Activated naive CD8-positive, alpha-beta T cell treated with anti-CD3 and anti-CD28 coated beads for 36 hours (primary cell): ENCODE data around the gene AUTS2. TPM values are rescaled to one million over a fixed set of nuclear protein-coding genes. Genes with fewer than 3 reads are reported as not detected.

Source experiments
- DNase-seq: peaks from one replicate; pipeline ENCODE4 v3.0.0; 2021
- H3K27ac Mint-ChIP-seq: one replicate; pipeline ENCODE4 v1.8.0; 2022; ENCODE audit warnings: mild to moderate bottlenecking, moderate library complexity, mixed read lengths
- H3K27me3 Mint-ChIP-seq: one replicate; pipeline ENCODE4 v1.8.0; 2022; ENCODE audit warnings: mild to moderate bottlenecking, mixed read lengths
- H3K36me3 Mint-ChIP-seq: one replicate; pipeline ENCODE4 v1.8.0; 2021; ENCODE audit warnings: mild to moderate bottlenecking, mixed read lengths
- H3K4me1 Mint-ChIP-seq: one replicate; pipeline ENCODE4 v1.8.0; 2021; ENCODE audit warnings: mixed read lengths
- H3K4me3 Mint-ChIP-seq: one replicate; pipeline ENCODE4 v1.8.0; 2022; ENCODE audit warnings: mild to moderate bottlenecking, moderate library complexity, mixed read lengths
- H3K9me3 Mint-ChIP-seq: one replicate; pipeline ENCODE4 v1.8.0; 2022; ENCODE audit warnings: mixed read lengths
- total RNA-seq, 2 experiments: library from RNA; stranded (reverse); gene quantifications; one replicate each; pipeline ENCODE4 v1.2.3, GENCODE V29; 2021

AUTS2 gene
- total RNA-seq, 2 experiments from 2014 or later, result 0.58 to 0.78 TPM

DNA sequence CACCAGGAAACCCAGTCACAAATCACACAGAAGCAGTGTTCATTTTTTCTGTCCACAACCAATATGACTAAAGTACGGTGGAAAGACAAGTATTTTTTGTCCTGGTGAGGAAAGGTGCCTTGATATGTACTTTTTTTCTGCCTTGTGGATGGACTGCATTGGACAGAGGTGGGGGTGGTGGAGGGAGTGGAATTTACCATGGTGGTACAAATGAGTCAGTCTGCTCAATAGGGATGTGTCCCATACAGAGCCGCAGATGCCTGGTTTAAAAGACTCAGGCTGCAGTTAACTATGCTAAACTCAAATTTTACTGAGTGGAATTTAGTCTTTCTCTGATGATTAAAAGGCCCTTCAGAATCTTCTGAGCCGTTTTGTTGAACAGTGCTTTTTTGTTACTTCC is 859.2 kb downstream of the AUTS2 start:
- Mint-ChIP-seq H3K9me3 (no peaks in the 10 kb centered on the region), H3K27me3 (no peaks in the 10 kb centered on the region), H3K36me3 (no peaks in the 10 kb centered on the region), H3K27ac (no peak overlapping the region), H3K4me3 (no peak overlapping the region), H3K4me1 (peaks cover 25% of the 10 kb centered on the region)
- DNase-seq, result no peak

- Mint-ChIP-seq H3K9me3 (no peaks in the 10 kb centered on the region), H3K27ac (no peak overlapping the region), H3K27me3 (no peaks in the 10 kb centered on the region), H3K4me3 (no peak overlapping the region), H3K36me3 (no peaks in the 10 kb centered on the region), H3K4me1 (peaks cover 25% of the 10 kb centered on the region)
- no peak for DNase-seq
Measured at GRCh38 chr7:70457883-70458680, 859.8 kb downstream of the AUTS2 start.

GRCh38 chr7:70458745-70459144 is 860.5 kb downstream of the AUTS2 start:
- Mint-ChIP-seq H3K27me3 (no peaks in the 10 kb centered on the region), H3K4me3 (no peak overlapping the region), H3K9me3 (no peaks in the 10 kb centered on the region), H3K27ac (no peak overlapping the region), H3K4me1 (peaks cover 25% of the 10 kb centered on the region), H3K36me3 (no peaks in the 10 kb centered on the region)
- no peak for DNase-seq

DNA sequence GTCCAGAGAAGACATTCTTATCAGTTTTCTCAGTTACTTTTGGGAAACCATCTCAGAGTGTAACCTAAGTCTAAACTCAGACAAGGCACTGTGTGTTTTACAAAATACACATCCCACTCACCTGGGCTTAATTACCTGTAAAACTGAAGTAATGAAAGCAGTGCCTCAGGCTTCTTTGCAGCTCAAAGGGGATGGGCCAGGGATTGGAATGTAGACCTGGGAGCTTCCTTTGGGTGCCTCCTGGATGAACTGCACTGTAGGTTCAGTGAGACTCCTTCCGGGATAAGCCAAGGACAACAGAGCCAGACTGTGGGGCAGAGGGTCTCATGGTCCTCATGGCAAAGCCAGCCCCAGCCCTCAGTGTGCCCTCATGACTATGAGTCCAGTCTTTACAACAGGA is 861.3 kb downstream of the AUTS2 start:
- H3K4me3 Mint-ChIP-seq, result no peak overlapping the region
- no peaks in the 10 kb centered on the region for H3K9me3 Mint-ChIP-seq
- H3K4me1 Mint-ChIP-seq, result peaks cover 25% of the 10 kb centered on the region
- H3K27ac Mint-ChIP-seq, result no peak overlapping the region
- no peak for DNase-seq
- no peaks in the 10 kb centered on the region for H3K36me3 Mint-ChIP-seq
- H3K27me3 Mint-ChIP-seq, result no peaks in the 10 kb centered on the region

DNA sequence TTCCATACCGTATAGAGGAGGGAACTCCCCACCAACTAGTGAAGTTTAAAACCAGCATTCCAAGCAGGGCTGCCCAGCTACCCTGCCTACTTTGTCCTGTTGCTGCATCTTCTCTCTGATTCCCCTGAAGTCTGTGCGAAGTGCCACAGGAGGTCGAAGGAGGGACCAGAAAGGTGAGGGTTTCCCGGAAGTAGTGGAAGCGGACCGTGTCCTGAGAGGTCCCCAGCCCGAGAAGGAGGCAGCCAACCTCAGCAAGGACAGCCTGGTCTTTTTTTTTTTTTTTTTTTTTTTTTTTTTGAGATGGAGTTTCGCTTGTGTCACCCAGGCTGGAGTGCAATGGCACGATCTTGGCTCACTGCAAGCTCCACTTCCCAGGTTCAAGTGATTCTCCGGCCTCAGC is 861.8 kb downstream of the AUTS2 start:
- Mint-ChIP-seq H3K4me3 (no peak overlapping the region), H3K27ac (no peak overlapping the region), H3K4me1 (peaks cover 25% of the 10 kb centered on the region), H3K9me3 (no peaks in the 10 kb centered on the region), H3K36me3 (no peaks in the 10 kb centered on the region), H3K27me3 (no peaks in the 10 kb centered on the region)
- DNase-seq, result no peak

GRCh38 chr7:70460562-70460961 is 862.3 kb downstream of the AUTS2 start:
- H3K27me3 Mint-ChIP-seq, result no peaks in the 10 kb centered on the region
- H3K36me3 Mint-ChIP-seq, result no peaks in the 10 kb centered on the region
- H3K27ac Mint-ChIP-seq, result no peak overlapping the region
- peaks cover 25% of the 10 kb centered on the region for H3K4me1 Mint-ChIP-seq
- no peak for DNase-seq
- no peak overlapping the region for H3K4me3 Mint-ChIP-seq
- no peaks in the 10 kb centered on the region for H3K9me3 Mint-ChIP-seq

DNA sequence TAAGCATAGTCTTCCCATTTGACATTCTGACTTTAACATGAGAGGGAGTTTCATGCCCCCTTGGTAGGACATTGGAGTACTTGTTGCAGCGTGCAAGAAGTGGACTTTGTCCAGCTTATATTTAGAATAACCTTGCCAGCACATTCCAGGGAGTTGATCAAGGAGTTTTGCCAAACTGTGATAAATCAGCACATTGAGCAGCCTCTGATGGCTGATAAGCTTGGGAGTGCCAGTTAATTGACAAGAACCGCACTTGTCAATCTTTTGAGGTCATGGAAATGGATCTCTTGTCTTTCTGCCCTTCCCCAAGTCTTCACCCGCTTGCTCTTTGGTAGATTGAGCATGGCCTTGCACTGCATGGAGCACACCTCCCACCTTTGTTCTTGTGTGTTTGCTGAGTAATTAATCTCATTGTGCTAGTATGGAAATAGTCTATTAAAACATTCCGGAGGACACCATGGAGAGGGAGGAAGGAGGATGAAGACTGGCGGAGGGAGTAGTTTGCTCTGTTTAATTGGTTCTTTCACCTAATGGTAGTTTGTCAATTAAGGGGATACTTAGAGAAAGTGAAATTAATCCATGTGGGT is 865.2 kb downstream of the AUTS2 start:
- no peaks in the 10 kb centered on the region for H3K9me3 Mint-ChIP-seq
- no peaks in the 10 kb centered on the region for H3K36me3 Mint-ChIP-seq
- H3K27ac Mint-ChIP-seq, result no peak overlapping the region
- peaks cover 2% of the 10 kb centered on the region for H3K4me1 Mint-ChIP-seq
- H3K27me3 Mint-ChIP-seq, result no peaks in the 10 kb centered on the region
- no peak overlapping the region for H3K4me3 Mint-ChIP-seq
- no peak for DNase-seq

GRCh38 chr7:70466725-70467364 is 868.6 kb downstream of the AUTS2 start:
- Mint-ChIP-seq H3K9me3 (no peaks in the 10 kb centered on the region), H3K36me3 (no peaks in the 10 kb centered on the region), H3K4me1 (no peaks in the 10 kb centered on the region), H3K27me3 (no peaks in the 10 kb centered on the region), H3K27ac (no peak overlapping the region), H3K4me3 (no peak overlapping the region)
- DNase-seq, result no peak

DNA sequence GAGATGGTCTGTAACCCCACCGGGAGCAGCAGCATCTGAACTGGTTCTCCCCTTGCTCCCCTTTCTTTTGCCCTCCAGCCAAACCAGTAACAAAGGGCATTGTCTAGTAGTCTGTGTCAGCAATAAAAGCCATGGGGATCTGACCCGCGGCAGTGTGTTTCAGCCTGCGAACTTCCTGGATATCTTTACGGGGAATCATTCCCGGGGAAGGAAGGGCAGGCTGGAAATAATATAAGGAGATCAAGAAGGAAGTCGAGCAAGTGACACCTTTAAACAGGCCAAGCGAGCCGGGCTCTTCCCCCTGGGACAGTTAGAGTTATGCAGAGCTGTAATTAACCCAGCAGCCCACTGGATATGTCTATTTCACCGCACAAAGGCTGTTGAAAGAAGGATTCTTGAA is 872.5 kb downstream of the AUTS2 start:
- H3K36me3 Mint-ChIP-seq, result no peaks in the 10 kb centered on the region
- no peak overlapping the region for H3K4me3 Mint-ChIP-seq
- H3K27me3 Mint-ChIP-seq, result no peaks in the 10 kb centered on the region
- no peaks in the 10 kb centered on the region for H3K4me1 Mint-ChIP-seq
- no peaks in the 10 kb centered on the region for H3K9me3 Mint-ChIP-seq
- DNase-seq, result no peak
- no peak overlapping the region for H3K27ac Mint-ChIP-seq

DNA sequence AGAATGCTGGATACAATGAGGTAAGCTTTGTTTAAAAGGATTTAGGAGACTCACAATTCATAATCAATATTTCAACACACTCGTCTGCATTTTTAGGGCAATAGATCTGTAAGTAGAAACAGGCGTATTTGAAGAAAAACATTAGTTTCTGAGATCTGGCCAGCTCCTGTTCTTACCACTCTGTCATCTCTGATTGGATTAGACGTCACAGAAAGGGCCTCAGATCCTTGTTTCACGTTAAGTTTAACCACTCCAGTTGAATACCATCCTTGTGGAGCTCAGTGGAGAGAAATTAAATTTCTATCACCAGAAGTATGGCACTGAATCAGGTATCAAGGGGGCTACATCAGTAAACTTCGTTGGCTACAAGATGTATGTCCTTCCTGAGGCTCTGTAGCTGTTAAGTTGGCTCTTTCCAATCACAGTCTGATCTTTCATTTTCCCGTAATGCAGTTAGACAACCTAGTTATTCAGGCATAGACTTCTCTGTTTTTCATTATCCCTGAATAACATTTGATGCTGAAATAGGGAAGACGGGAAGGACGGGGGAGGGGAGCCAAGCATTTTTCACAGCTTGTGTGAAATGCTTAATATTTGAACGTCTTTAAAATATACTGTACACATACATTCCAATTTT is 874.4 kb downstream of the AUTS2 start:
- no peak overlapping the region for H3K27ac Mint-ChIP-seq
- no peaks in the 10 kb centered on the region for H3K4me1 Mint-ChIP-seq
- no peaks in the 10 kb centered on the region for H3K9me3 Mint-ChIP-seq
- no peak for DNase-seq
- no peak overlapping the region for H3K4me3 Mint-ChIP-seq
- no peaks in the 10 kb centered on the region for H3K27me3 Mint-ChIP-seq
- H3K36me3 Mint-ChIP-seq, result no peaks in the 10 kb centered on the region

DNA sequence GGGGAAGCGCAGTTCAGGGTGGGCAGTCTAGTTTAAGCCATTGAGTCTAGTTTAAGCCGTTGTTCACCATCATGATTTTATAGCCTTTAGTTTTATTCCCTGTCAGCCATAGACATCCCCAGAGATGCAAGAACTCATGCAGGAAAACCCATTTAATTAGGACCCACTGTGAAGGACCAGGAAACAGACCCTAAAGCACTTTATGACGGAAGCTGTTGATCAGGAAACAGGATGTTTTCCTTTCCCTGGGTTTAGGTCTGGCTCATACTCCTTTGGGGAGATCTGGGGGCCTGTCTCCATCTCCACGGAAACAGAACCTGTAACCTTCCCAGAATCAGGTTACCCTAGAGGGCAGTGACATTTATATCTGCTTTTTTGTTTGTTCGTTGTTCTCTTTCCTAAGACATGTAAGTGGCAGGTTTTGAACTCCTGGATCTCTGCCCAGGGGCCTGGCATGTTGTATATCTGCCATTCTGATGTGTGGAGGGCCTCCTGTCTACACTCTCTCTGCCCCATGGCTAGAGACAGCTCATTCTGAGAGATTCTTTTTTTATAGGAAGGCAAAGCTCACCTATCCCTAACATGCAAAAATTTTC is 876.5 kb downstream of the AUTS2 start:
- no peak overlapping the region for H3K4me3 Mint-ChIP-seq
- no peaks in the 10 kb centered on the region for H3K9me3 Mint-ChIP-seq
- H3K4me1 Mint-ChIP-seq, result no peaks in the 10 kb centered on the region
- DNase-seq, result no peak
- H3K27me3 Mint-ChIP-seq, result no peaks in the 10 kb centered on the region
- no peak overlapping the region for H3K27ac Mint-ChIP-seq
- no peaks in the 10 kb centered on the region for H3K36me3 Mint-ChIP-seq

DNA sequence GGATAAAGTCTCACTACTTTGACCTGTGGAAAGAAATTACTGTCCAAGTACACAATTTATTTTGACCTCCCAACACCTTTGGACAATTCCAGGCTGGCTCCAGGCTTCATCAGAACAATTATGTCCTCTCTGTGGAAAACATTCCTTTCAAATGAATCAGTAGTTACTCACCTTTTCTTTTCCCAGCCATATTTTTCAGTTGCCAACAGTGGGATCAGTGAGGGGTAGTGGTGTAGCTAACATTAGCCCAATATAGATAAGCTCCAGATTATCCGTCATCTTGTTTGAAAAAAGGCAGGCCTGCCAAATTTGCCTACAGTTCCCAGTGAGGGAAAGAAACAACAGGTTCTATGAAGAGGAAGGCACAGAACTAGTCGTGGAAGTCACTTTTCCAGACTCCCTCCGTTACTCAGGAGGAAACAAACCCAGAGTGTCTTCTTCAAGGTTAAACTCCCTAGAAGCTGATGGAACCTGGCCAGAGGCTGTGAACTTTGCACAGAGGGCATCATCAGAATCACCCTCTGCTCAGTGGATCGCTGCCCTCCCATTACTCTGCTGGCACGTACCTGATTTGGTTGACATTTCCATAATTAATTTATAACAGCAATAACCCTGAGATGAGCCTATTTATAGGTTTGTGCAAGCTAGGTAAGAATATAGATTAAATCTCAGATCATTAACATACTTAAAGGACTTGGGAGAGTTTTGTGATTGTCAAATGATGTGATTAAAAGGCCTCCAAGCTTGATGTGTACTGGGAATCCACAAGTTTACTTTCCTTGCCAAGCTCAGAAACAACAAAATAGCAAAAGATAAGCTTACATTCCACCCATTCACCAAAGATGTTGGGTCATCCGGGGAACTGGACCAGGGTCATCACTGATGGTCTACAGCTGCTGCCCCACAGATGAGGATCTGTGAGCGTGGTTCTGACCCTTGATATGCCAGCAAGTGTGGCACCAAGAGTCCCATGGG is 879.0 kb downstream of the AUTS2 start:
- DNase-seq, result no peak
- H3K36me3 Mint-ChIP-seq, result no peaks in the 10 kb centered on the region
- no peaks in the 10 kb centered on the region for H3K27me3 Mint-ChIP-seq
- H3K27ac Mint-ChIP-seq, result no peak overlapping the region
- no peaks in the 10 kb centered on the region for H3K4me1 Mint-ChIP-seq
- H3K4me3 Mint-ChIP-seq, result no peak overlapping the region
- H3K9me3 Mint-ChIP-seq, result no peaks in the 10 kb centered on the region

- Mint-ChIP-seq H3K4me3 (no peak overlapping the region), H3K9me3 (no peaks in the 10 kb centered on the region), H3K27me3 (no peaks in the 10 kb centered on the region), H3K4me1 (no peaks in the 10 kb centered on the region), H3K36me3 (no peaks in the 10 kb centered on the region), H3K27ac (no peak overlapping the region)
- DNase-seq, result no peak
Measured at GRCh38 chr7:70479153-70480021, 881.1 kb downstream of the AUTS2 start.
